ENCODE measurements around the gene LRRFIP2. TPM values are rescaled to one million over a fixed set of nuclear protein-coding genes. Genes with fewer than 3 reads are reported as not detected.

Gene LRRFIP2
- total RNA-seq, 1 donor from 2014 or later, result 42.8 TPM

- H3K4me3 ChIP-seq, result no peak overlapping the region
- no peaks in the 10 kb centered on the region for H3K27me3 ChIP-seq
- no peaks in the 10 kb centered on the region for H3K4me1 ChIP-seq
- TF ChIP-seq, protein P1, sequence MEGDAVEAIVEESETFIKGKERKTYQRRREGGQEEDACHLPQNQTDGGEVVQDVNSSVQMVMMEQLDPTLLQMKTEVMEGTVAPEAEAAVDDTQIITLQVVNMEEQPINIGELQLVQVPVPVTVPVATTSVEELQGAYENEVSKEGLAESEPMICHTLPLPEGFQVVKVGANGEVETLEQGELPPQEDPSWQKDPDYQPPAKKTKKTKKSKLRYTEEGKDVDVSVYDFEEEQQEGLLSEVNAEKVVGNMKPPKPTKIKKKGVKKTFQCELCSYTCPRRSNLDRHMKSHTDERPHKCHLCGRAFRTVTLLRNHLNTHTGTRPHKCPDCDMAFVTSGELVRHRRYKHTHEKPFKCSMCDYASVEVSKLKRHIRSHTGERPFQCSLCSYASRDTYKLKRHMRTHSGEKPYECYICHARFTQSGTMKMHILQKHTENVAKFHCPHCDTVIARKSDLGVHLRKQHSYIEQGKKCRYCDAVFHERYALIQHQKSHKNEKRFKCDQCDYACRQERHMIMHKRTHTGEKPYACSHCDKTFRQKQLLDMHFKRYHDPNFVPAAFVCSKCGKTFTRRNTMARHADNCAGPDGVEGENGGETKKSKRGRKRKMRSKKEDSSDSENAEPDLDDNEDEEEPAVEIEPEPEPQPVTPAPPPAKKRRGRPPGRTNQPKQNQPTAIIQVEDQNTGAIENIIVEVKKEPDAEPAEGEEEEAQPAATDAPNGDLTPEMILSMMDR (IDR thresholded peaks at IDR 0.05), result no peak
- no peaks in the 10 kb centered on the region for H3K9me3 ChIP-seq
- H3K27ac ChIP-seq, result peak overlapping the region; percentile 11 to 25
- no peak for DNase-seq (ENCODE audit: low spot score in 2 of 2)
- intact Hi-C loops (cut with DNase I), result no loop called here
- H3K36me3 ChIP-seq, result peaks cover 15 to 25% of the 10 kb centered on the region in 2 donors
Measured at GRCh38 chr3:37082317-37082716, 92.1 kb downstream of the LRRFIP2 start.

DNA sequence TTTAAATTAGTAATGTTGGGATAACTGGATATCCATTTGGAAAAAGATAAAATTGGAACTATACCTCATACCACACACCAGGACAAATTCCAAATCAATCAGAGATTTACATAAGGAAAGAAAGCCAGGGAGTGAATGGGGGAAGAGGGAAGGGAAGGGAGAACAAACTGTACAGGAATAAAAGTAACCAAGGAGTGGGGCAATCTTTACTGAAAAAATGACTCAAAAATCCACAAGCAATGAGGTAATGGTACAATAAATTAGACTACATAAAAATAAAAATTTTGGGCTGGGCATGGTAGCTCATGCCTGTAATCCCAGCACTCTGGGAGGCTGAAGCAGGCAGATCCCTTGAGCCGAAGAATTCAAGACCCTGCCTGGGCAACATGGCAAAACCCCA, 98.4 kb downstream of the LRRFIP2 start:
- Histone ChIP-seq H3K9me3 (no peaks in the 10 kb centered on the region), H3K4me3 (no peak overlapping the region), H3K27me3 (no peaks in the 10 kb centered on the region), H3K27ac (peak overlapping the region; percentile 82 to 84), H3K4me1 (peaks cover 3 to 46% of the 10 kb centered on the region in 2 donors), H3K36me3 (peaks cover 12 to 16% of the 10 kb centered on the region in 2 donors)
- TF ChIP-seq, protein P1 (IDR thresholded peaks at IDR 0.05), result no peak
- intact Hi-C loops (cut with DNase I), result loop anchor here (2.0 kb wide), 2 partner anchors 21 to 43 kb away; no protein-coding TSS in a partner anchor
- no peak for DNase-seq (ENCODE audit: low spot score in 2 of 2)

GRCh38 chr3:37074178-37074577, 100.2 kb downstream of the LRRFIP2 start:
- no peaks in the 10 kb centered on the region for H3K27me3 ChIP-seq
- H3K9me3 ChIP-seq, result no peaks in the 10 kb centered on the region
- intact Hi-C loops (cut with DNase I), result loop anchor here (2.0 to 5.0 kb wide), 2 partner anchors 19 to 38 kb away; no protein-coding TSS in a partner anchor
- peaks cover 12 to 14% of the 10 kb centered on the region in 2 donors for H3K36me3 ChIP-seq
- DNase-seq (ENCODE audit: low spot score in 2 of 2), result no peak
- no peak overlapping the region for H3K4me3 ChIP-seq
- peak overlapping the region; percentile 81 to 85 for H3K27ac ChIP-seq
- TF ChIP-seq, protein P1 (IDR thresholded peaks at IDR 0.05), result no peak
- H3K4me1 ChIP-seq, result peaks cover 3 to 46% of the 10 kb centered on the region in 2 donors

GRCh38 chr3:37072892-37073291, 101.5 kb downstream of the LRRFIP2 start:
- H3K27ac ChIP-seq, result peak overlapping the region; percentile 81 to 85
- no peak for DNase-seq (ENCODE audit: low spot score in 2 of 2)

DNA sequence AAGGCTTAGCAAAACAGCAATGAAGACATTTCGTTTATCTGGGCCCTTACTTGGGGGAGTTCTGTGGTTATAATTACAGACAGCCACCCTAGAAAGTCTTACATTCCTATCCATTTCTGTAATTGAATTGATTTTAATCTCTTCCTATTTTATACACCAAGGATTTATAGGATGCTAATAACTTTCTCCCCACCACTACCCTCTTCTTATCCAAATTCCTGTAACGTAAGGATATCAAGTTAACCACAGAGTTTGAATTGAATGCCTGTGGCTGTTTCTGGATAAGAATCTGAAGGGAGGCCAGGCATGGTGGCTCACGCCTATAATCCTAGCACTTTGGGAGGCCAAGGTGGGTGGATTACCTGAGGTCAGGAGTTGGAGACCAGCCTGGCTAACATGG, 102.5 kb downstream of the LRRFIP2 start:
- no peaks in the 10 kb centered on the region for H3K27me3 ChIP-seq
- H3K4me3 ChIP-seq, result no peak overlapping the region
- no peak for DNase-seq (ENCODE audit: low spot score in 2 of 2)
- H3K9me3 ChIP-seq, result no peaks in the 10 kb centered on the region
- H3K36me3 ChIP-seq, result peaks cover 9 to 12% of the 10 kb centered on the region in 2 donors
- TF ChIP-seq, protein P1 (IDR thresholded peaks at IDR 0.05), result no peak
- intact Hi-C loops (cut with DNase I), result loop anchor here (5.0 kb wide), 1 partner anchor 40 kb away; no protein-coding TSS in a partner anchor
- peak overlapping the region; percentile 81 to 85 for H3K27ac ChIP-seq
- peaks cover 3 to 46% of the 10 kb centered on the region in 2 donors for H3K4me1 ChIP-seq

More at GRCh38 chr3:37072892-37073291, 101.5 kb downstream of the LRRFIP2 start:
- Histone ChIP-seq H3K4me3 (peak overlapping the region in 1 of 2 donors; percentile 12), H3K4me1 (peaks cover 3 to 46% of the 10 kb centered on the region in 2 donors), H3K36me3 (peaks cover 9 to 12% of the 10 kb centered on the region in 2 donors), H3K9me3 (no peaks in the 10 kb centered on the region), H3K27me3 (no peaks in the 10 kb centered on the region)
- intact Hi-C loops (cut with DNase I), result loop anchor here (5.0 kb wide), 1 partner anchor 39 kb away; no protein-coding TSS in a partner anchor
- TF ChIP-seq, protein P1 (IDR thresholded peaks at IDR 0.05), result no peak

Measured in ascending aorta (tissue), 2 donors.